HepG2 (cell line): ENCODE data around the gene PET117. TPM values are rescaled to one million over a fixed set of nuclear protein-coding genes. Genes with fewer than 3 reads are reported as not detected.

ENCODE experiments used
- AHR ChIP-seq: IDR thresholded peaks from 2 replicates; pipeline ENCODE4 v1.6.1; 2018; ENCODE audit warnings: missing genetic modification reagents, missing compliant biosample characterization
- ATF7 ChIP-seq, 2 experiments: fragments of 450-650 bp in 1 of 2; sonication (generic) in 1 of 2; formaldehyde crosslinking in 1 of 2; IDR thresholded peaks; 2 replicates each; pipeline versions ENCODE4 v1.4.0 to v1.6.1; 2016 to 2020; ENCODE audit warnings: antibody characterized with exemption in 1 of 2, mild to moderate bottlenecking in 1 of 2, missing genetic modification reagents in 1 of 2
- EEA1 ChIP-seq: sonication (generic); formaldehyde crosslinking; IDR thresholded peaks from 2 replicates; pipeline ENCODE4 v1.5.1; 2020; ENCODE audit warnings: mild to moderate bottlenecking, missing genetic modification reagents, borderline replicate concordance
- EHMT2 ChIP-seq: fragments of 200-600 bp; sonication (generic); IDR thresholded peaks from 2 replicates; pipeline ENCODE4 v1.7.0; 2017; ENCODE audit warnings: antibody characterized with exemption, low read depth, low read length, borderline replicate concordance
- FOXP1 ChIP-seq, 2 experiments: fragments of 450-650 bp in 1 of 2; IDR thresholded peaks; 2 replicates each; pipeline ENCODE4 v1.6.1; 2017 to 2018; ENCODE audit warnings: antibody characterized with exemption in 1 of 2
- HNRNPH1 ChIP-seq: fragments of 200-400 bp; formaldehyde crosslinking; optimal IDR thresholded peaks from 2 replicates; pipeline ENCODE3; 2017; ENCODE audit warnings: mild to moderate bottlenecking, low read depth, low read length
- KDM5B ChIP-seq: sonication (generic); formaldehyde crosslinking; IDR thresholded peaks from 2 replicates; pipeline ENCODE4 v1.4.0; 2020; ENCODE audit warnings: missing genetic modification reagents, mild to moderate bottlenecking, borderline replicate concordance
- NR3C1 ChIP-seq: sonication (generic); formaldehyde crosslinking; IDR thresholded peaks from 2 replicates; pipeline ENCODE4 v1.4.0; 2020; ENCODE audit warnings: missing genetic modification reagents
- PCBP1 ChIP-seq: fragments of 200-400 bp; formaldehyde crosslinking; IDR thresholded peaks from 2 replicates; pipeline ENCODE4 v1.6.1; 2017; ENCODE audit warnings: mild to moderate bottlenecking, low read depth, low read length, borderline replicate concordance
- RFX3 ChIP-seq: IDR thresholded peaks from 2 replicates; pipeline ENCODE4 v1.6.1; 2016; ENCODE audit warnings: missing biosample characterization, missing genetic modification reagents
- SCMH1 ChIP-seq: sonication (generic); formaldehyde crosslinking; IDR thresholded peaks from 2 replicates; pipeline ENCODE4 v1.9.0; 2021; ENCODE audit warnings: missing genetic modification reagents, mild to moderate bottlenecking, borderline replicate concordance
- SMC3 ChIP-seq: IDR thresholded peaks from 2 replicates; pipeline ENCODE4 v1.6.1; 2011; ENCODE audit warnings: low read length, improper control_type of control experiment
- SOX13 ChIP-seq, 3 experiments: fragments of 450-650 bp in 1 of 3; sonication (generic) in 1 of 3; formaldehyde crosslinking in 1 of 3; IDR thresholded peaks in 2 of 3; conservative IDR thresholded peaks in 1 of 3; 2 replicates each; pipeline versions ENCODE4 v1.5.0 to v1.6.1; 2016 to 2020; ENCODE audit warnings: antibody characterized with exemption in 1 of 3, mild to moderate bottlenecking in 1 of 3, missing compliant biosample characterization in 1 of 3, missing genetic modification reagents in 1 of 3, moderate library complexity in 1 of 3
- ZNF264 ChIP-seq: sonication (generic); formaldehyde crosslinking; IDR thresholded peaks from 2 replicates; pipeline ENCODE4 v1.4.0; 2020; ENCODE audit warnings: missing genetic modification reagents
- ZNF563 ChIP-seq: sonication (generic); formaldehyde crosslinking; IDR thresholded peaks from 2 replicates; pipeline ENCODE4 v1.8.0; 2022; ENCODE audit warnings: mild to moderate bottlenecking, moderate library complexity, missing genetic modification reagents
- ZNF761 ChIP-seq: sonication (generic); formaldehyde crosslinking; conservative IDR thresholded peaks from 2 replicates; pipeline ENCODE4 v1.4.0; 2020; ENCODE audit warnings: mild to moderate bottlenecking, missing genetic modification reagents
- ZNF792 ChIP-seq: IDR thresholded peaks from 2 replicates; pipeline ENCODE4 v1.6.1; 2016
- ZSCAN9 ChIP-seq: IDR thresholded peaks from 2 replicates; pipeline ENCODE4 v1.6.1; 2016; ENCODE audit warnings: borderline replicate concordance
- polyA plus RNA-seq, 8 experiments: library from polyadenylated mRNA; depleted of rRNA in 3 of 8; stranded (reverse) in 7 of 8; unstranded in 1 of 8; fragments of >200 nt; fragmentation: Illumina TruSeq in 4 of 8; extraction: Trizol in 4 of 8; gene quantifications; 2 replicates each; pipeline versions ENCODE4 v1.2.1 to v1.2.3, GENCODE V29; 2011 to 2016; ENCODE audit warnings: low read depth in 4 of 8, missing spikeins in 1 of 8, mixed read lengths in 1 of 8; ENCODE audit not compliant: insufficient read depth in 1 of 8
- total RNA-seq, 5 experiments: library from RNA; depleted of rRNA; stranded (reverse); fragments of >200 nt; fragmentation: Illumina TruSeq; extraction: Trizol; gene quantifications; 2 replicates each; pipeline ENCODE4 v1.2.3, GENCODE V29; 2016; ENCODE audit warnings: low read depth in 1 of 5
- TF ChIP-seq, protein P1 (sequence below): sonication (generic); formaldehyde crosslinking; conservative IDR thresholded peaks from 2 replicates; pipeline ENCODE4 v1.8.0; 2022; ENCODE audit warnings: mild to moderate bottlenecking, moderate library complexity, missing genetic modification reagents
- TF ChIP-seq, protein P2 (sequence below): sonication (generic); formaldehyde crosslinking; IDR thresholded peaks from 2 replicates; pipeline ENCODE4 v1.5.0; 2020; ENCODE audit warnings: mild to moderate bottlenecking, missing genetic modification reagents
- TF ChIP-seq, protein P3 (sequence below): sonication (generic); formaldehyde crosslinking; IDR thresholded peaks from 2 replicates; pipeline ENCODE4 v1.4.0; 2020; ENCODE audit warnings: missing genetic modification reagents
- TF ChIP-seq, protein P4 (sequence below): sonication (generic); formaldehyde crosslinking; IDR thresholded peaks from 2 replicates; pipeline ENCODE4 v1.8.1; 2023; ENCODE audit warnings: mild to moderate bottlenecking, missing genetic modification reagents

Gene PET117
- total and polyA plus RNA-seq, 2 of the 13 experiments (the other 11 are each of a cell fraction or from before 2014, with no cell fraction given), result 22.2 to 48.2 TPM

DNA sequence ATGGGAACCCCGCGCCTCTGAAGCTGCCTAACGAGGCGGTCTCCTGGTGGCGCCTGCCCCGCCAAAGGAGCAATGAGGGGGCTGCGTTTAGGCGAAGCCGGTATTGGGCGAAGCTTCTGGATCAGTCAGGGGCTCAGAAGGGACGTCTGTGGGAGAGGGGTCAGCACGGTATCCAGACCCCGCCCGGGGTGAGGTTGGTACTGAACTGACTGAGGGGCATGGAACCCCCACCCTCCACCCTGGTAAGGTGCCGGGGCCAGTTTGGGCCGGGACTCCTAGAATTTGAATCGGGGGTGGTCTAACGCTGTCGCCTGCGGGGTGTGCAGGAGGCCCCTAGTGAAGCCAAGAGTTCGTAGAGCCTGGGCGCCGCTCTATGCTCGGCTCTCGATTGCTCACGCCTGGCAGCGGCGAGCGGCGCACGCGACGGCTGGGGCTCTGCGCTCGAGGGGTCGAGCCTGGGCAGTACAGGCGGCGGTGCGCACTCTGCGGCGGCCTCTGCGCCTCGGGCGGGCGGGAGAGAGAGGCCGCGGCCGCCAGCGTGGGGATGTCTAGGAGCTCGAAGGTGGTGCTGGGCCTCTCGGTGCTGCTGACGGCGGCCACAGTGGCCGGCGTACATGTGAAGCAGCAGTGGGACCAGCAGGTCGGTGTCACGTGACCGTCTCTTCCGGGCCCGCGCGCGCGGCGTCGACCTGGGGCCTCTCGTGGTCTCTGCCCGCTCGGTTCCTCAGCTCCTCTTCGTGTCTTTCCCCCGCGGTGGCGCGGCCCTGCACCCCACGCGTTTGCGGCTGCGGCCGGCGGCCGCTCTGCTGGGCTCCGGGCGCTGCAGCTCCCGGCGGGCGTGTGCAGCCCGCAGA lies at the start of gene PET117, which contains the start of gene KAT14 (continued):
- TF ChIP-seq, protein P1, sequence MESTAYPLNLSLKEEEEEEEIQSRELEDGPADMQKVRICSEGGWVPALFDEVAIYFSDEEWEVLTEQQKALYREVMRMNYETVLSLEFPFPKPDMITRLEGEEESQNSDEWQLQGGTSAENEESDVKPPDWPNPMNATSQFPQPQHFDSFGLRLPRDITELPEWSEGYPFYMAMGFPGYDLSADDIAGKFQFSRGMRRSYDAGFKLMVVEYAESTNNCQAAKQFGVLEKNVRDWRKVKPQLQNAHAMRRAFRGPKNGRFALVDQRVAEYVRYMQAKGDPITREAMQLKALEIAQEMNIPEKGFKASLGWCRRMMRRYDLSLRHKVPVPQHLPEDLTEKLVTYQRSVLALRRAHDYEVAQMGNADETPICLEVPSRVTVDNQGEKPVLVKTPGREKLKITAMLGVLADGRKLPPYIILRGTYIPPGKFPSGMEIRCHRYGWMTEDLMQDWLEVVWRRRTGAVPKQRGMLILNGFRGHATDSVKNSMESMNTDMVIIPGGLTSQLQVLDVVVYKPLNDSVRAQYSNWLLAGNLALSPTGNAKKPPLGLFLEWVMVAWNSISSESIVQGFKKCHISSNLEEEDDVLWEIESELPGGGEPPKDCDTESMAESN (CRISPR knock-in tag), result peak; percentile 99
- TF ChIP-seq KDM5B (CRISPR knock-in tag) (peak; percentile 100), HNRNPH1 (no peak), ZNF792 (CRISPR knock-in tag) (peak; percentile 94; the same call in 1 of the 2 replicates), ZNF761 (CRISPR knock-in tag) (peak; percentile 98), EEA1 (CRISPR knock-in tag) (peak; percentile 98), ATF7 (IDR thresholded peaks at IDR 0.05) (no peak), ATF7 (CRISPR knock-in tag; IDR thresholded peaks at IDR 0.05) (peak; percentile 91), SOX13 (IDR thresholded peaks at IDR 0.05) (peak; percentile 58; the same call in 1 of the 2 replicates), SOX13 (CRISPR knock-in tag; conservative IDR thresholded peaks at IDR 0.05 in 1 of 2, IDR thresholded peaks at IDR 0.05 in 1 of 2) (peak in 1 of 2 experiments; percentile 72; a peak in 2 of 4 replicates), FOXP1 (IDR thresholded peaks at IDR 0.05) (no peak), FOXP1 (CRISPR knock-in tag; IDR thresholded peaks at IDR 0.05) (peak; percentile 46; the same call in 1 of the 2 replicates), SMC3 (no peak), EHMT2 (no peak), AHR (CRISPR knock-in tag) (peak; percentile 98), ZNF264 (CRISPR knock-in tag) (peak; percentile 97), PCBP1 (peak; percentile 95; the same call in 1 of the 2 replicates), RFX3 (CRISPR knock-in tag) (no peak), NR3C1 (CRISPR knock-in tag) (no peak), ZNF563 (CRISPR knock-in tag) (peak; percentile 99), SCMH1 (CRISPR knock-in tag) (no peak), ZSCAN9 (CRISPR knock-in tag) (peak; percentile 93)
- TF ChIP-seq, protein P2, sequence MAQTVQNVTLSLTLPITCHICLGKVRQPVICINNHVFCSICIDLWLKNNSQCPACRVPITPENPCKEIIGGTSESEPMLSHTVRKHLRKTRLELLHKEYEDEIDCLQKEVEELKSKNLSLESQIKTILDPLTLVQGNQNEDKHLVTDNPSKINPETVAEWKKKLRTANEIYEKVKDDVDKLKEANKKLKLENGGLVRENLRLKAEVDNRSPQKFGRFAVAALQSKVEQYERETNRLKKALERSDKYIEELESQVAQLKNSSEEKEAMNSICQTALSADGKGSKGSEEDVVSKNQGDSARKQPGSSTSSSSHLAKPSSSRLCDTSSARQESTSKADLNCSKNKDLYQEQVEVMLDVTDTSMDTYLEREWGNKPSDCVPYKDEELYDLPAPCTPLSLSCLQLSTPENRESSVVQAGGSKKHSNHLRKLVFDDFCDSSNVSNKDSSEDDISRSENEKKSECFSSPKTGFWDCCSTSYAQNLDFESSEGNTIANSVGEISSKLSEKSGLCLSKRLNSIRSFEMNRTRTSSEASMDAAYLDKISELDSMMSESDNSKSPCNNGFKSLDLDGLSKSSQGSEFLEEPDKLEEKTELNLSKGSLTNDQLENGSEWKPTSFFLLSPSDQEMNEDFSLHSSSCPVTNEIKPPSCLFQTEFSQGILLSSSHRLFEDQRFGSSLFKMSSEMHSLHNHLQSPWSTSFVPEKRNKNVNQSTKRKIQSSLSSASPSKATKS (CRISPR knock-in tag), result no peak; the same call in 1 of the 2 replicates
- TF ChIP-seq, protein P3, sequence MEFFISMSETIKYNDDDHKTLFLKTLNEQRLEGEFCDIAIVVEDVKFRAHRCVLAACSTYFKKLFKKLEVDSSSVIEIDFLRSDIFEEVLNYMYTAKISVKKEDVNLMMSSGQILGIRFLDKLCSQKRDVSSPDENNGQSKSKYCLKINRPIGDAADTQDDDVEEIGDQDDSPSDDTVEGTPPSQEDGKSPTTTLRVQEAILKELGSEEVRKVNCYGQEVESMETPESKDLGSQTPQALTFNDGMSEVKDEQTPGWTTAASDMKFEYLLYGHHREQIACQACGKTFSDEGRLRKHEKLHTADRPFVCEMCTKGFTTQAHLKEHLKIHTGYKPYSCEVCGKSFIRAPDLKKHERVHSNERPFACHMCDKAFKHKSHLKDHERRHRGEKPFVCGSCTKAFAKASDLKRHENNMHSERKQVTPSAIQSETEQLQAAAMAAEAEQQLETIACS (CRISPR knock-in tag), result peak; percentile 82
- TF ChIP-seq, protein P4, sequence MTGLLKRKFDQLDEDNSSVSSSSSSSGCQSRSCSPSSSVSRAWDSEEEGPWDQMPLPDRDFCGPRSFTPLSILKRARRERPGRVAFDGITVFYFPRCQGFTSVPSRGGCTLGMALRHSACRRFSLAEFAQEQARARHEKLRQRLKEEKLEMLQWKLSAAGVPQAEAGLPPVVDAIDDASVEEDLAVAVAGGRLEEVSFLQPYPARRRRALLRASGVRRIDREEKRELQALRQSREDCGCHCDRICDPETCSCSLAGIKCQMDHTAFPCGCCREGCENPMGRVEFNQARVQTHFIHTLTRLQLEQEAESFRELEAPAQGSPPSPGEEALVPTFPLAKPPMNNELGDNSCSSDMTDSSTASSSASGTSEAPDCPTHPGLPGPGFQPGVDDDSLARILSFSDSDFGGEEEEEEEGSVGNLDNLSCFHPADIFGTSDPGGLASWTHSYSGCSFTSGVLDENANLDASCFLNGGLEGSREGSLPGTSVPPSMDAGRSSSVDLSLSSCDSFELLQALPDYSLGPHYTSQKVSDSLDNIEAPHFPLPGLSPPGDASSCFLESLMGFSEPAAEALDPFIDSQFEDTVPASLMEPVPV (CRISPR knock-in tag), result peak; percentile 99
